ENCODE results near the gene PGM2L1.

Gene PGM2L1

DNA sequence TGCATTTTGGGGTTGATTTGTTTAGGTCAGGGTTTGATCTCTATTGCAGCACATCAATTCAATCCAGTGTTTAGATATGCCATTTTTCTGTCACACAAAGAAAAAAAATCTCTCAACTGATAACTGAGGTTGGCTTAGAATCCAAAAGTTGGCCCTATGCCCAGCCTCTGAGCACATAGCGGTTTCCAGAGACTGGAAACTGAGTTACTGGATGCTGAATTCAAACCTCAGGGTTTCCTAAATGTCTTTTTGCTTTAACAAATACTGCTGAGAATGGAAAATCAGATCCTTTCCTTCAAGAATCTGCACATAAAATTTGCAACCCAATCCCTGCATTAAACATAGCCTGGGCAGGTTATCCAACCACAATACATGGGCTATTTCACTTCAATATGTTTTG, 90.8 kb downstream of the PGM2L1 start:
- TF ChIP-seq, protein P1, sequence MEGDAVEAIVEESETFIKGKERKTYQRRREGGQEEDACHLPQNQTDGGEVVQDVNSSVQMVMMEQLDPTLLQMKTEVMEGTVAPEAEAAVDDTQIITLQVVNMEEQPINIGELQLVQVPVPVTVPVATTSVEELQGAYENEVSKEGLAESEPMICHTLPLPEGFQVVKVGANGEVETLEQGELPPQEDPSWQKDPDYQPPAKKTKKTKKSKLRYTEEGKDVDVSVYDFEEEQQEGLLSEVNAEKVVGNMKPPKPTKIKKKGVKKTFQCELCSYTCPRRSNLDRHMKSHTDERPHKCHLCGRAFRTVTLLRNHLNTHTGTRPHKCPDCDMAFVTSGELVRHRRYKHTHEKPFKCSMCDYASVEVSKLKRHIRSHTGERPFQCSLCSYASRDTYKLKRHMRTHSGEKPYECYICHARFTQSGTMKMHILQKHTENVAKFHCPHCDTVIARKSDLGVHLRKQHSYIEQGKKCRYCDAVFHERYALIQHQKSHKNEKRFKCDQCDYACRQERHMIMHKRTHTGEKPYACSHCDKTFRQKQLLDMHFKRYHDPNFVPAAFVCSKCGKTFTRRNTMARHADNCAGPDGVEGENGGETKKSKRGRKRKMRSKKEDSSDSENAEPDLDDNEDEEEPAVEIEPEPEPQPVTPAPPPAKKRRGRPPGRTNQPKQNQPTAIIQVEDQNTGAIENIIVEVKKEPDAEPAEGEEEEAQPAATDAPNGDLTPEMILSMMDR (conservative IDR thresholded peaks at IDR 0.05; ENCODE audit: low read depth, low read length), result no peak
- H3K4me3 ChIP-seq (ENCODE audit: low read depth, low read length), result no peak overlapping the region
- peak; percentile 85 for DNase-seq (ENCODE audit: low read depth)

DNA sequence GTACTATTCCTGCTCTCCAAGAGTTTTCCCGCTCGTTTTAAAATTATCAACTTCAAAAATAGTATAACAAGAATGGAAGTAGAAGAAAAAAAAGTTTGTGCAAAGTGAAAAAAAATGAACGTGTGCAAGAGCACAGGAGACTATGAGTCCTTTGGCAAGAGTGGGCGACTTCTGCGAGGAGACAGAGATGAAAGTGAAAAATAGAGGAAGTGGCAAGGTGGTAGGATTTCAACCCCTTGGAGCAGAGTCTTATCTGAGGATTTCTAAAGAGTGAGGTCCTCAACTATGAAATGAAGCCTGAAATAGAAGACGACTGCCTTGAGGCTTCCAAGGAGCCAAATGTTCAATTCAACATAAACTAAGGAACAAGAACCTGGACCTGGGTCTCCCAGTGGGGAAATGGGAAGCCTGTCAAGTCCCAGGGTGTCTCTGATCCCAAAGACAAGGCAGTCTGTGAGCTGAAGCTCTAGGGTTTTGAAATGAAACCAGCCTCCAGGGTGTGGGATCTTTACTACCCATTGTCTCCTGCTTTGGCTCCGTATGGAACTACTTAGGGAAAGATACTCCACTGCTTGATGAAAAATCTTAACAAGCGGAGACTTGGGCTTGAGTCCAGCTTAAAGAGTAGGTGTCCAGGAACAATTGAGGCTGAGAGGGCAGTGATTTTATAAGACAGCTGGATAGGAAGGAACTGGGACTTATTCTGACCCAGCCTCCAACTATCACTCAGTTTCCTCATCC, 91.6 kb downstream of the PGM2L1 start:
- TF ChIP-seq, protein P1 (conservative IDR thresholded peaks at IDR 0.05; ENCODE audit: low read depth, low read length), result no peak
- H3K4me3 ChIP-seq (ENCODE audit: low read depth, low read length), result no peak overlapping the region
- no peak for DNase-seq (ENCODE audit: low read depth)

DNA sequence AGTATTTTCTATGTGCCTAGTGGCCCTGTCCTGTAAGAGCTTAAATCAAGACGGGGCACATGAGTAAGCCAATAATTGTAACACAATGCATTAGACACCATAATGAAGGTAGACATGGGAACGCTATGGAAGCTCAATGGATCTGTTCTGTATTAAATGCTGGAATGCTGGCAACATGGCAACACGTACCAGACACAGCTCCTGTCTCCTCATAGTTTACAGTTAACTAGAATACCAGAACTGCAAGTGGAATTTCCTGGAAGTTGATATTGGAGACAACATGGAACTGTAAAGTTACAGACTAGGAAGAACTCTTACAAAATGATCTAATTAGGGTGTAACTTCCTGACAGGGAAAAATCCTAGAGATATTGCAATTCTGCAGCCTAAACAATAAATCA, 99.2 kb downstream of the PGM2L1 start:
- DNase-seq (ENCODE audit: low read depth), result no peak
- TF ChIP-seq, protein P1 (conservative IDR thresholded peaks at IDR 0.05; ENCODE audit: low read depth, low read length), result no peak
- H3K4me3 ChIP-seq (ENCODE audit: low read depth, low read length), result no peak overlapping the region

DNA sequence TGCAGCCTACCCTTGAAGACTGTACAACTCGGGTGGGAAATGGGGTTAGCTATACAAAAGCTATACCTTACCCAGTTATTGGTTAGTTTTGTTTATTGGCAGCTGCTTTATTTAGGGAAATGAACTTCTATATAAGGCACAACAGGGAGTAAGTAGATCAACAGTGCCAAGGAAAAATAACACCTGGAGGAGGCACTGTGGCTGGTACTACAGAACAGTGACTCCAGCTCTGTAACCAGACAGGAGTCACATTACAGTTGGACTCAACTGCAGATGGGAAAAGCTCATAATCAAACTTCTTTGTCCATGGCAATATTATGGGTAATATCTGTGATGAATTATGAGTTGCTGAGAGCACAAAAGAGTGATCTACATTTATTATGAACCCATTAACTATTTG, 100.7 kb downstream of the PGM2L1 start:
- no peak for DNase-seq (ENCODE audit: low read depth)
- TF ChIP-seq, protein P1 (conservative IDR thresholded peaks at IDR 0.05; ENCODE audit: low read depth, low read length), result no peak
- no peak overlapping the region for H3K4me3 ChIP-seq (ENCODE audit: low read depth, low read length)

DNA sequence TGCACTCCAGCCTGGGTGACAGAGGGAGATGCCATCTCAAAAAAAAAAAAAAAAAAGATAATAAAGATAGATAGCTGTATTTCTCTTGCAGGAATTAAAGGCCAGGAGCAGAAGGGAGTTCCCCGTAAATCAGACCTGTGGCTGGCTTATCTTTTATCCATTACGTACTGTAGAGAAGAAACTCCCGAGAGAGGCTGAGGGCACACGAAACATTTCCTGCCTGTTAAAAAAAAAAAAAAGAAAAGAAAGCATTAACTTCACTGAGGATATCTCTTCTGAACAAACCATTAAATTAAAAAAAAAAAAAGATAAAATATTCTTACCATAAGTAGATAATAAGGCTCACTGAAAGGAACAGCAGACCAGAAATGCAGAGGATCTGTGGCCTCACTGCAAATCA, 109.3 kb downstream of the PGM2L1 start:
- no peak overlapping the region for H3K4me3 ChIP-seq (ENCODE audit: low read depth, low read length)
- peak; percentile 71 for DNase-seq (ENCODE audit: low read depth)
- TF ChIP-seq, protein P1 (conservative IDR thresholded peaks at IDR 0.05; ENCODE audit: low read depth, low read length), result no peak

DNA sequence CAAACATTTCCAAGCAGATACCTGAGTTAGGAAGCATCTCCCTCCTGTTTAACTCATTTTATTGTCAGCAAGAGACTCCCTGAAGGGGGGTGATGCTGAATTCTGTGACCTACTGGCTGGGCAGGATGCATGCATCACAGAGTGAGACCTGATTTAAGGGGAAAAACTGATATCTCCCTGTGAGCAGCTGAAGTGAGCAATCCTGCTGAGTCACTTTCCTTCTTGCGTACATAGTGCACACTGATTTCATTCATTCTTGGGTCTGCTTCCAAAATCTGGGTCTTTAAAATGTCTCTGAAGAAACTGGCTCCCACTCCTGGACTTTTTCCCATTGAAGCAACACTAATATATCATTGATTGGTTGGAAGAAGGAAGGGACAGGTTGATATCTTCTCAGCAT, 110.1 kb downstream of the PGM2L1 start:
- peak; percentile 96 for DNase-seq (ENCODE audit: low read depth)
- no peak overlapping the region for H3K4me3 ChIP-seq (ENCODE audit: low read depth, low read length)
- TF ChIP-seq, protein P1 (conservative IDR thresholded peaks at IDR 0.05; ENCODE audit: low read depth, low read length), result no peak

DNA sequence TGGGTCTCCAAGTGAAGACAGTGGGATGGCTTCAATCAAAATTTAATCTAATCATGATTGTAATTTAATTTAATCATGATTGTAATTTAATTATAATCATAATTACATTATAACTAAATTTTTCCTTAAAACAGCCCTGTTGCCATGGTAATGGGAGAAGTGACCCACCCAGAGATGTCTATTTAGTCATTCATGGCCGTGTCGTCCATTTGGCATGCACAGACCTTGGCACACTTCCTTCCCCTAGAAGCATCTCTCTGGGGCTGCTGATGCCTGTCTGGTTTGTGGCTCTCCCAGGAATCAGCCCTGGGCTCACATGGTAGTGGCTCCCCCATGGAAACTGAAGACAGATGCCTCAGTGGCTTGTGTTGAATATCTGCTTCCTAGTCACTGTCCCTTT, 113.8 kb downstream of the PGM2L1 start:
- no peak for DNase-seq (ENCODE audit: low read depth)
- TF ChIP-seq, protein P1 (conservative IDR thresholded peaks at IDR 0.05; ENCODE audit: low read depth, low read length), result no peak

More for the DNA sequence above, 113.8 kb downstream of the PGM2L1 start:
- H3K4me3 ChIP-seq (ENCODE audit: low read depth, low read length), result no peak overlapping the region
